ENCODE results near the gene BACH2.

- TF ChIP-seq CTCF (IDR thresholded peaks at IDR 0.05) (no peak), POLR2AphosphoS5 (IDR thresholded peaks at IDR 0.05; ENCODE audit: insufficient read depth in 1 of 2, low read depth in 1 of 2) (no peak)
These were observed 329.7 kb downstream of the BACH2 start for GRCh38 chr6:89966913-89967312.
